AG09309 (cell line): ENCODE results near the gene HOXB4.

Source experiments
- DNase-seq: peaks from one replicate; pipeline ENCODE4 v3.0.0-alpha.2; 2010; ENCODE audit warnings: low read depth
- H3K4me3 ChIP-seq: 2 replicates; pipeline ENCODE4 v1.5.1; 2011; ENCODE audit warnings: mild to moderate bottlenecking, low read depth, low read length, moderate library complexity; ENCODE audit not compliant: control insufficient read depth
- TF ChIP-seq, protein P1 (sequence below): IDR thresholded peaks from 2 replicates; pipeline ENCODE4 v1.5.1; 2011; ENCODE audit warnings: mild to moderate bottlenecking, low read depth, low read length, inconsistent platforms; ENCODE audit not compliant: insufficient read depth, control insufficient read depth; ENCODE audit errors: missing control alignments

The HOXB4 gene

GRCh38 chr17:48528153-48528935, 49.8 kb downstream of the HOXB4 start:
- H3K4me3 ChIP-seq, result no peak overlapping the region
- TF ChIP-seq, protein P1, sequence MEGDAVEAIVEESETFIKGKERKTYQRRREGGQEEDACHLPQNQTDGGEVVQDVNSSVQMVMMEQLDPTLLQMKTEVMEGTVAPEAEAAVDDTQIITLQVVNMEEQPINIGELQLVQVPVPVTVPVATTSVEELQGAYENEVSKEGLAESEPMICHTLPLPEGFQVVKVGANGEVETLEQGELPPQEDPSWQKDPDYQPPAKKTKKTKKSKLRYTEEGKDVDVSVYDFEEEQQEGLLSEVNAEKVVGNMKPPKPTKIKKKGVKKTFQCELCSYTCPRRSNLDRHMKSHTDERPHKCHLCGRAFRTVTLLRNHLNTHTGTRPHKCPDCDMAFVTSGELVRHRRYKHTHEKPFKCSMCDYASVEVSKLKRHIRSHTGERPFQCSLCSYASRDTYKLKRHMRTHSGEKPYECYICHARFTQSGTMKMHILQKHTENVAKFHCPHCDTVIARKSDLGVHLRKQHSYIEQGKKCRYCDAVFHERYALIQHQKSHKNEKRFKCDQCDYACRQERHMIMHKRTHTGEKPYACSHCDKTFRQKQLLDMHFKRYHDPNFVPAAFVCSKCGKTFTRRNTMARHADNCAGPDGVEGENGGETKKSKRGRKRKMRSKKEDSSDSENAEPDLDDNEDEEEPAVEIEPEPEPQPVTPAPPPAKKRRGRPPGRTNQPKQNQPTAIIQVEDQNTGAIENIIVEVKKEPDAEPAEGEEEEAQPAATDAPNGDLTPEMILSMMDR, result no peak
- no peak for DNase-seq

DNA sequence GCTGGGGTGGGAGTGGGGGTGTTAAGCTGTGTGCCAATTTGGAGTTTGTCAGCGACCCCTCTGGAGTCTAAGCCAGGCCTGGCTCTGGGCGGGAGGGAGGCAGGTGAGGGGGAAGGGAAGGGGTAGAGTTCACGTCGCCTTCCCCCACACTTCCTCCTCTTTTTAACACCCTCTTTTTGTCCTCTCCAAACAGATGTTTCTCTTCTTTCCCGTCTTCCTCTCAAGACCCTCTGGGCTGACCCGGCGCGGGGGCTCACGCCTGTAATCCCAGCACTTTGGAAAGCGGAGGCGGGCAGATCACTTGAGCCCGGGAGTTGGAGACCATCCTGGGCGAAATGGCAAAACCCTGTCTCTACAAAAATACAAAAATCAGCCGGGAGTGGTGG, 50.6 kb downstream of the HOXB4 start:
- TF ChIP-seq, protein P1, result no peak
- DNase-seq, result no peak
- no peak overlapping the region for H3K4me3 ChIP-seq

GRCh38 chr17:48526608-48527546, 51.3 kb downstream of the HOXB4 start:
- DNase-seq, result no peak
- TF ChIP-seq, protein P1, result no peak
- H3K4me3 ChIP-seq, result no peak overlapping the region
